Measurements from ENCODE around the gene NDUFA11. TPM values are rescaled to one million over a fixed set of nuclear protein-coding genes. Genes with fewer than 3 reads are reported as not detected.
"Not testable (repeated sequence)": the region's sequence is repeated elsewhere in the genome, so short reads cannot be mapped to it uniquely, and the experiment has no call there.

The NDUFA11 gene
- total RNA-seq, 2 experiments from 2014 or later, result 224 to 226 TPM

DNA sequence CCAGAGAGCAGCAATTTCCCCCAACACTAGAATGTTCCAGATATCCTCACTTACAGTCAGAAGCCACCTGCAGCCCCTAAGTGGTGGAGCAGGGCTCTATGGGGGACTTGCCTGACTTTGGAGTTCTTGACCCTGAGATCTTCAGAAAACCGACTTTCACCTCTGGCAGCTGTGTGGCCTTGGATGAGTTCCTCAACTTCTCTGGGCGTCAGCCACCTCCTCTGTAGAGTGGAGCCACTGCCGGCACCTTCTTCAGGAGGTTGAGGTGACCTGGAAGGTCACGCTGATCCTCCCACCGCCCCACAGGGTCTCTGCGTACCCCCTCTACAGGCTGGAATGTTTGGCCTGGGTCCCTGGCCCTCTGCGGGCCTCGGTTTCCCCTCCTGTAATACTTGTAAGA lies 26.2 kb downstream of the NDUFA11 start:
- no peak for DNase-seq
- POLR2A ChIA-PET, result no interaction called here
- peaks cover 7% of the 10 kb centered on the region for H3K27me3 Mint-ChIP-seq
- H3K4me3 Mint-ChIP-seq, result no peak overlapping the region
- H3K4me1 Mint-ChIP-seq (ENCODE audit: low read depth), result no peaks in the 10 kb centered on the region
- no peak overlapping the region for H3K27ac Mint-ChIP-seq
- intact Hi-C loops (cut with micrococcal nuclease), result no loop called here
- no peaks in the 10 kb centered on the region for H3K9me3 Mint-ChIP-seq
- H3K36me3 Mint-ChIP-seq, result no peaks in the 10 kb centered on the region
- CTCF ChIA-PET, result no interaction called here

DNA sequence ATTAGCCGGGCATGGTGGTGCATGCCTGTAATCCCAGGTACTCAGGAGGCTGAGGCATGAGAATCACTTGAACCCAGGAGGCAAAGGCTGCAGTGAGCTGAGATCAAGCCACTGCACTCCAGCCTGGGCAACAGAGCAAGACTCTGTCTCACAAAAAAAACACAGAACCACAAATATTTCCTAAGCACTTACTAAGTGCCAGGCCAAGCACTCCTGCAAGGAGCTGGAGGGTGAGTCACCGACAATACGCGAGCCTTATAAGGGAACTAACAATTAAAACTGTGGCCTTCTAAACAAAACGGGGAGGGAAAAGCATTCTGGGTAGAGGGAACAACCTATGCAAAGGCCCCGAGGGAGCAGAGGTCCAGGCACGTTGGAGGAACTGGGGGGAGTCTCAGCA lies 29.1 kb downstream of the NDUFA11 start:
- DNase-seq; POLR2A ChIA-PET; H3K4me3 Mint-ChIP-seq; H3K27ac Mint-ChIP-seq; H3K27me3 Mint-ChIP-seq; H3K9me3 Mint-ChIP-seq; CTCF ChIA-PET; H3K4me1 Mint-ChIP-seq (ENCODE audit: low read depth); H3K36me3 Mint-ChIP-seq; intact Hi-C loops (cut with micrococcal nuclease): not testable (repeated sequence)

DNA sequence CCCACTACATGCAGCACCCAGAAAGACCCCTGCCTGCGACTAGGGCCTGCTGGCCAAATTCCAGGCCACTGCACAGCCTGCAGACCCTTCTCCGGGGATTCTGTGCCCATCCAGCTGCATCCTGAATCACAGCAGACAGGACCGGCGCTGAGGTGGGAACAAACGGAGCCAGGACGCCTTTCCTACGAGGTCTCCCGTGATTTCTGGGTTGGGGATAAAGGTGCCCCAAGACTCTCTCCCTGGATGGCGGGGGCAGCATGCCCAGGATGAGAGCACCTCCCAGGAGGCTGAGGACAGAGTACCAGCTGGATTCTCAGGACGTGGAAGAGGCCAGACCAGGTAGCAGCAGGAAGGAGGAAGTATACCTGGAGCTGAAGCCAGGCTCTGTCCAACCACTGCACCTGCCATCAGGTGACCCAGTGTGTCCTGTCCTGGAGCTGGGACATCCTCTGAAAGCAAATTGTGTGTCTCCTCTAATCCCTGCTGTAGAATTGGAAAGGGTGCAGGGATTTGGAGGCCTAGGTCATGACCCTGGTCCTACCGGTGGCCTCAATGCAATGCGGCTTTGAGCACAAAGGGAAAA lies 29.9 kb downstream of the NDUFA11 start:
- DNase-seq, result no peak
- POLR2A ChIA-PET, result no interaction called here
- no peak overlapping the region for H3K4me3 Mint-ChIP-seq
- CTCF ChIA-PET, result no interaction called here
- peaks cover 3% of the 10 kb centered on the region for H3K27me3 Mint-ChIP-seq
- H3K4me1 Mint-ChIP-seq (ENCODE audit: low read depth), result no peaks in the 10 kb centered on the region
- intact Hi-C loops (cut with micrococcal nuclease), result no loop called here
- no peaks in the 10 kb centered on the region for H3K9me3 Mint-ChIP-seq
- H3K27ac Mint-ChIP-seq, result no peak overlapping the region
- no peaks in the 10 kb centered on the region for H3K36me3 Mint-ChIP-seq

GRCh38 chr19:5870986-5871394 lies 32.6 kb downstream of the NDUFA11 start:
- Mint-ChIP-seq H3K36me3 (no peaks in the 10 kb centered on the region), H3K27me3 (no peaks in the 10 kb centered on the region), H3K27ac (no peak overlapping the region), H3K4me1 (ENCODE audit: low read depth) (no peaks in the 10 kb centered on the region), H3K9me3 (no peaks in the 10 kb centered on the region), H3K4me3 (no peak overlapping the region)
- intact Hi-C loops (cut with micrococcal nuclease), result no loop called here
- POLR2A ChIA-PET, result no interaction called here
- no peak for DNase-seq
- CTCF ChIA-PET, result no interaction called here

DNA sequence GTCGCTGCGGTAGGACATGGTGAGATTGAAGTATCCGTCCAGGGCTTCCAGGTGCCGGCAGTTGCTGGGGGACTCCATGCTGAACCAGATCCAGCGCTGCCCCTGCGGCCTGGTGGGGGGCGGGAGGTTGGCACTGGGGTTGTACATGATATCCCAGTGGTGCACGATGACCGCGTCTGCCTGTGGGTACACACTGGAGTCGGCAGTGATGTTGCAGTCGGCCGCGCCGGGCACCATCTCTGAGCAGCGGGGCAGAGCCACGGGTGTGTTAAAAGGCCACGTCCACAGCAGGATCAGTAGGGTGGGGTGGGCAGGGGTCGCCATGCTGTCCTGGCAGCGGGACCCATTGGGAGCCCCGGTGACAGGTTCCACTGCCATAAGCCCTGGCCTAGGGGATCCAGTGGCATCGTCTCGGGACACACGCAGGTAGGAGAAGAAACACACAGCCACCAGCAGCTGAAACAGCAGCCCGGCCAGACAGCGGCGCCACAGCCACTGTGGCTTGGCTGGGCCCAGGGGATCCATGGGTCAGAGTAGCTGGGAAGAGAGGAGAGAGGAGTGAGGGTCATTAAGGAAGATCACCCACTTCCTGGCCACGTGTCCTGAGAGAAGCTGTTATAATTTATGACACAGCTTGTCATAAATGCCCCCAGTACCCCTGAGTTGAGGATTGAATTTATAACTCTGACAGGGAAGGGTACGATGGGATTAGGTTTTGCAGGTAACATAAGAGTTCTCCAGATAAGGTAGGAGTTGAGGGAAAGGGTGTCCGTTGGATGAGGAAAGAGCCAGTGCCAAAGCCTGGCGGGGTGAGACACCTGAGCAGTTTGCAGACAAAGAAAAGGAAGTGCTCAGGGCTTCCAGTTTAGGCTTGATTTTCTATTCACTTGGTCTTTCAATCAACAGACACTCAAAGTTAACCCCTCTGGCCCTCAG lies 36.1 kb downstream of the NDUFA11 start:
- intact Hi-C loops (cut with micrococcal nuclease), result no loop called here
- CTCF ChIA-PET, result no interaction called here
- Mint-ChIP-seq H3K4me3 (no peak overlapping the region), H3K36me3 (no peaks in the 10 kb centered on the region), H3K4me1 (ENCODE audit: low read depth) (no peaks in the 10 kb centered on the region), H3K27ac (no peak overlapping the region), H3K9me3 (no peaks in the 10 kb centered on the region), H3K27me3 (no peaks in the 10 kb centered on the region)
- POLR2A ChIA-PET, result no interaction called here
- DNase-seq, result no peak

- no peaks in the 10 kb centered on the region for H3K9me3 Mint-ChIP-seq
- no peak overlapping the region for H3K27ac Mint-ChIP-seq
- intact Hi-C loops (cut with micrococcal nuclease), result no loop called here
- DNase-seq, result no peak
- H3K4me3 Mint-ChIP-seq, result no peak overlapping the region
- CTCF ChIA-PET, result interaction anchor here (0.6 kb wide), 1 partner anchor 102 kb away, joined by 3 read pairs; no protein-coding TSS in a partner anchor
- POLR2A ChIA-PET, result no interaction called here
- H3K27me3 Mint-ChIP-seq, result no peaks in the 10 kb centered on the region
- H3K4me1 Mint-ChIP-seq (ENCODE audit: low read depth), result no peaks in the 10 kb centered on the region
- H3K36me3 Mint-ChIP-seq, result no peaks in the 10 kb centered on the region
These were observed 37.8 kb downstream of the NDUFA11 start for GRCh38 chr19:5865772-5866171.

DNA sequence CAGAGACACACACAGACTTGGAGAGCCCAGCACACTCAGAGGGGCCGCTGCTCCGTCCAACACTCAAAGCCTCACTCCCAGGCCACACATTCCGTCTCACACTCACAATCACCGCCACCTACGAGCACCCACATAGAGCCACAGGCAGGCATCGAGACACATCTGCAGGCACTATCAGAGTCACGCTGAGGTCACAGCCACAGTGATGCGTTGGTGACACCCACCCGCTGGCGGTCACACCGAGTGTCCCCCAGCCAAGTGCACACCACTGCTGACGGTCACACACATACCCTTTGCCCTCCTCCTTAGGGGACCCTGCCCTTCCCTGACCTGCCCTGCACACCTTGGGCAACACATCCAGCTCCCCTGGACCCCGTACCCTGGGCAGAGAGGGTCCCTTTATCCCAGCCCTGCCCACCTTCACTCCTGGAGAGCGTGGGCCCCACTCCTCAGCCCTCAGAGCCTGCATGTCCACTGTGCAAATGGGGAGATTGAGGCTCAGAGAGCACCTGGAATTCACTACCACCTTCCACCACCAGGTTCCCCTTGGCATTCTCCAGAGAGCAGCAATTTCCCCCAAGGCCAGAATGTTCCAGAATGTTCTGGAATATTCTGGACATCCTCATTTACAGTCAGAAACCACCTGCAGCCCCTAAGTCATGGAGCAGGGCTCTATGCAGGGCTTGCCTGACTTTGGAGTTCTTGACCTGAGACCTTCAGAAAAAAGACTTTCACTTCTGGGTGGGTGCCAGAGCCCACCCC lies 38.7 kb downstream of the NDUFA11 start:
- Mint-ChIP-seq H3K4me1 (ENCODE audit: low read depth) (no peaks in the 10 kb centered on the region), H3K36me3 (no peaks in the 10 kb centered on the region), H3K9me3 (no peaks in the 10 kb centered on the region), H3K27ac (no peak overlapping the region), H3K4me3 (no peak overlapping the region), H3K27me3 (no peaks in the 10 kb centered on the region)
- POLR2A ChIA-PET, result no interaction called here
- intact Hi-C loops (cut with micrococcal nuclease), result no loop called here
- DNase-seq, result no peak
- CTCF ChIA-PET, result no interaction called here

- H3K27ac Mint-ChIP-seq, result no peak overlapping the region
- POLR2A ChIA-PET, result no interaction called here
- H3K9me3 Mint-ChIP-seq, result no peaks in the 10 kb centered on the region
- no peak for DNase-seq
- no peak overlapping the region for H3K4me3 Mint-ChIP-seq
- no peaks in the 10 kb centered on the region for H3K36me3 Mint-ChIP-seq
- CTCF ChIA-PET, result no interaction called here
- no peaks in the 10 kb centered on the region for H3K4me1 Mint-ChIP-seq (ENCODE audit: low read depth)
- H3K27me3 Mint-ChIP-seq, result no peaks in the 10 kb centered on the region
- intact Hi-C loops (cut with micrococcal nuclease), result no loop called here
These were observed 39.4 kb downstream of the NDUFA11 start for GRCh38 chr19:5864013-5864720.

DNA sequence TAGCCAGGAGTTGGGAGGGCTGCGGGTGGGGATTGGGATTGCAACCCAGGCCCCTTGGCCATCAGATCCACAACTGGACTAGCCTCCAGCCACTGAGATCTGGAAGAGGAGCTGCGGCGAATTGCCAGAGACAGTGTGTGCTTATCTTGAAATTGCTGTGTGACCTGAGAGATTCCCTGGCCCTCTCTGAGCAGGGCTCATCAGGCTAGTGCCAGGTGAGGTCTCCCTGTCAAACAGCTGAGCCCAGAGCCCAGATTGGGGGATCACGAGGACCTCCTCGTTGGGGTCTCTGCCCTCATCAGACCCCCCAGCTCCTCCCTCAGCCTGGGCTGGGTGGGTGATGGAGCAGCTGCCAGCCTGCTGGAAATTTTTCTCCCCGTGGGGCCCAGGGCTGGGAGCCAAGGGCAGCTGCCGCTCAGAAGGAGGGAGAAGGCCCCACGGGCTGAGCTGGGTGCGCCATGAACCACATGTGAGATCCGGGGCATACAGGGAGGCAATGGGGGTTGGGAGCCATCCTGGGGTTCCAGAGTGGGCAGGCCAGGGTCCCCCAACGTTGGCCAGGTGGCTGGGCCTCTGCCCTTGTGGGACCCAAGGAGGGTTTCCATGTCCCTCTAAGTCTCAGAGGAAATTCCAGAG lies 40.4 kb downstream of the NDUFA11 start:
- ChIA-PET POLR2A (no interaction called here), CTCF (no interaction called here)
- Mint-ChIP-seq H3K9me3 (no peaks in the 10 kb centered on the region), H3K4me1 (ENCODE audit: low read depth) (no peaks in the 10 kb centered on the region), H3K27ac (no peak overlapping the region), H3K27me3 (no peaks in the 10 kb centered on the region), H3K36me3 (no peaks in the 10 kb centered on the region), H3K4me3 (no peak overlapping the region)
- no peak for DNase-seq
- intact Hi-C loops (cut with micrococcal nuclease), result no loop called here

DNA sequence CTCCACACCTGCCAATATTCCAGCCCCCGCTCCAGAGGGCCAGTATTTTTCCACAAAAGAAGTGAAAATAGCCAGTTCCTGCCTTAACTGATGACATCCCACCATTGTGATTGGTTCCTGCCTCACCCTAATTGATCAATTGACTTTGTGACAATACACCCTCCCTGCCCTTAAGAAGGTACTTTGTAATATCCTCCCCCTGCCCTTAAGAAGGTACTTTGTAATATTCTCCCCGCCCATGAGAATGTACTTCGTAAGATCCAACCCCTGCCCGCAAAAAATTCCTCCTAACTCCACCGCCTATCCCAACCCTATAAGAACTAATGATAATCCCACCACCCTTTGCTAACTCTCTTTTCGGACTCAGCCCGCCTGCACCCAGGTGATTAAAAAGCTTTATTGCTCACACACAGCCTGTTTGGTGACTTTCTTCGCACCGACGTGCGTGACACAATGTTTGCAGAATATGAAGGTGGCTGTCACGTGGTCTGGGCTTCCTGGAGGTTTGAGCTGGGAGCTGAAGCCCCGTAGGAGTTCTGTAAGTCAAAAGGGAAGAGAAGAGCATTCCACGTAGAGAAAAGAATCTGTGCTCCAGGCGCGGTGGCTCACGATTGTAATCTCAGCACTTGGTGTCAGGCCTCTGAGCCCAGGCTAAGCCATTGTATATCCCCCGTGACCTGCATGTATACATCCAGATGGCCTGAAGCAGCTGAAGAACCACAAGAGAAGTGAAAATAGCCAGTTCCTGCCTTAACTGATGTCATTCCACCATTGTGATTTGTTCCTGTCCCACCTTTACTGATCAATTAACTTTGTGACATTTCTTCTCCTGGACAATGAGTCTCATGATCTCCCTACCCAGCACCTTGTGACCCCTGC lies 46.1 kb downstream of the NDUFA11 start:
- no peak for DNase-seq
- H3K27ac Mint-ChIP-seq, result no peak overlapping the region
- no peaks in the 10 kb centered on the region for H3K4me1 Mint-ChIP-seq (ENCODE audit: low read depth)
- CTCF ChIA-PET, result no interaction called here
- no peaks in the 10 kb centered on the region for H3K27me3 Mint-ChIP-seq
- POLR2A ChIA-PET, result no interaction called here
- no peak overlapping the region for H3K4me3 Mint-ChIP-seq
- no peaks in the 10 kb centered on the region for H3K9me3 Mint-ChIP-seq
- intact Hi-C loops (cut with micrococcal nuclease), result no loop called here
- no peaks in the 10 kb centered on the region for H3K36me3 Mint-ChIP-seq

DNA sequence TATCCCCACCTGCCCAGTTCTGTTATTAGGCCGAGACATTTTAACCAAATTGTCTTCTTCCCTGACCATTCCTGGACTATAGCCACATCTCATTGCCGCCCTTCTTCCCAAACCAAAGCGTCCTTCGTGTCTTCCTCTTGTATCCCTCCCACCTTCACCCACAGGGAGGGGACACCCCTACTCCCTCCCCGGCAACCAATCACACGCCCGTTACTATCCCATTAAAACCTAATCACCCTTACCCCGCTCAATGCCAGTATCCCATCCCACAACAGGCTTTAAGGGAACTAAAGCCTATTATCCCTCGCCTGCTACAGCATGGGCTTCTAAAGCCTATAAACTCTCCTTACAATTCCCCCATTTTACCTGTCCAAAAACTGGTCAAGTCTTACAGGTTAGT lies 48.4 kb downstream of the NDUFA11 start:
- DNase-seq; H3K9me3 Mint-ChIP-seq; intact Hi-C loops (cut with micrococcal nuclease); H3K4me1 Mint-ChIP-seq (ENCODE audit: low read depth); POLR2A ChIA-PET; CTCF ChIA-PET; H3K4me3 Mint-ChIP-seq; H3K36me3 Mint-ChIP-seq; H3K27ac Mint-ChIP-seq; H3K27me3 Mint-ChIP-seq: not testable (repeated sequence)

All from activated CD4-positive, alpha-beta memory T cell treated with anti-CD3 and anti-CD28 coated beads for 36 hours (primary cell).